Liver (tissue), 9 donors: ENCODE data around the gene SCN1B. TPM values are rescaled to one million over a fixed set of nuclear protein-coding genes. Genes with fewer than 3 reads are reported as not detected.

Source experiments
- DNase-seq: peaks from one replicate; pipeline ENCODE4 v3.0.0-alpha.2; 2017; ENCODE audit warnings: low spot score
- H3K27ac ChIP-seq, 2 donors: one replicate each; pipeline ENCODE4 v1.7.0; 2013; ENCODE audit warnings: inconsistent platforms in 2 of 2, low read length in 2 of 2, control low read depth in 1 of 2, low read depth in 1 of 2, mild to moderate bottlenecking in 1 of 2
- H3K27me3 ChIP-seq, 4 donors: one replicate each; pipeline versions ENCODE4 v1.6.1 to v1.7.0; 2013; ENCODE audit warnings: low read length in 3 of 4, inconsistent platforms in 1 of 4, mild to moderate bottlenecking in 1 of 4, moderate library complexity in 1 of 4; ENCODE audit not compliant: control insufficient read depth in 4 of 4, insufficient read depth in 4 of 4
- H3K36me3 ChIP-seq, 4 donors: one replicate each; pipeline versions ENCODE4 v1.6.1 to v1.7.0; 2013; ENCODE audit warnings: low read length in 3 of 4, mild to moderate bottlenecking in 3 of 4, low read depth in 1 of 4, moderate library complexity in 1 of 4; ENCODE audit not compliant: control insufficient read depth in 4 of 4, insufficient read depth in 3 of 4
- H3K4me1 ChIP-seq, 4 donors: one replicate each; pipeline versions ENCODE4 v1.6.1 to v1.7.0; 2013; ENCODE audit warnings: low read length in 3 of 4, mild to moderate bottlenecking in 3 of 4, moderate library complexity in 1 of 4; ENCODE audit not compliant: control insufficient read depth in 4 of 4, insufficient read depth in 4 of 4
- H3K4me3 ChIP-seq, 3 donors: one replicate each; pipeline versions ENCODE4 v1.6.1 to v1.7.0; 2013; ENCODE audit warnings: low read length in 3 of 3, control low read depth in 1 of 3, low read depth in 1 of 3, mild to moderate bottlenecking in 1 of 3
- H3K9ac ChIP-seq, 2 donors: one replicate each; pipeline ENCODE4 v1.7.0; 2013; ENCODE audit warnings: low read length in 2 of 2, mild to moderate bottlenecking in 2 of 2, moderate library complexity in 2 of 2, control low read depth in 1 of 2, low read depth in 1 of 2
- H3K9me3 ChIP-seq, 4 donors: one replicate each; pipeline versions ENCODE4 v1.6.1 to v1.7.0; 2013; ENCODE audit warnings: low read length in 3 of 4; ENCODE audit not compliant: control insufficient read depth in 4 of 4
- EGR1 ChIP-seq, 2 donors: IDR thresholded peaks; 2 replicates each; pipeline ENCODE4 v1.6.1; 2016 to 2018; ENCODE audit warnings: antibody characterized with exemption in 2 of 2, low read depth in 2 of 2
- FOXA1 ChIP-seq: IDR thresholded peaks from 2 replicates; pipeline ENCODE4 v1.6.1; 2016; ENCODE audit warnings: antibody characterized with exemption
- FOXA2 ChIP-seq: IDR thresholded peaks from 2 replicates; pipeline ENCODE4 v1.6.1; 2016; ENCODE audit warnings: antibody characterized with exemption
- GABPA ChIP-seq, 2 donors: IDR thresholded peaks in 1 of 2; conservative IDR thresholded peaks in 1 of 2; 2 replicates each; pipeline ENCODE4 v1.6.1; 2016; ENCODE audit warnings: antibody characterized with exemption in 2 of 2, mild to moderate bottlenecking in 1 of 2, moderate library complexity in 1 of 2
- HNF4A ChIP-seq, 2 donors: conservative IDR thresholded peaks; 2 replicates each; pipeline ENCODE4 v1.6.1; 2016; ENCODE audit warnings: antibody characterized with exemption in 2 of 2, mild to moderate bottlenecking in 2 of 2
- HNF4G ChIP-seq: IDR thresholded peaks from 2 replicates; pipeline ENCODE4 v1.6.1; 2016; ENCODE audit warnings: antibody characterized with exemption
- JUND ChIP-seq, 2 donors: IDR thresholded peaks; 2 replicates each; pipeline ENCODE4 v1.6.1; 2016; ENCODE audit warnings: antibody characterized with exemption in 2 of 2
- NR2F2 ChIP-seq: IDR thresholded peaks from 2 replicates; pipeline ENCODE4 v1.6.1; 2016; ENCODE audit warnings: antibody characterized with exemption
- RAD21 ChIP-seq, 2 donors: IDR thresholded peaks; 2 replicates each; pipeline ENCODE4 v1.6.1; 2016; ENCODE audit warnings: antibody characterized with exemption in 2 of 2, mild to moderate bottlenecking in 2 of 2
- RXRA ChIP-seq, 2 donors: IDR thresholded peaks; 2 replicates each; pipeline ENCODE4 v1.6.1; 2017 to 2018; ENCODE audit warnings: antibody characterized with exemption in 2 of 2, mild to moderate bottlenecking in 1 of 2
- SP1 ChIP-seq: IDR thresholded peaks from 2 replicates; pipeline ENCODE4 v1.6.1; 2018; ENCODE audit warnings: antibody characterized with exemption, mild to moderate bottlenecking
- YY1 ChIP-seq: IDR thresholded peaks from 2 replicates; pipeline ENCODE4 v1.6.1; 2016; ENCODE audit warnings: antibody characterized with exemption, mild to moderate bottlenecking
- WGBS: extraction: QIAGEN DNeasy Blood & Tissue Kit; methylation state at CpG from one replicate; pipeline ENCODE4 v1.1.7; 2013; 5-methylcytosine and 5-hydroxymethylcytosine counted together
- polyA plus RNA-seq, 2 donors: library from polyadenylated mRNA; stranded (reverse) in 1 of 2; unstranded in 1 of 2; fragments of 200-250 nt in 1 of 2; fragments of >200 nt in 1 of 2; fragmentation: Nextera tagmentation in 1 of 2; extraction: Ambion mirVana in 1 of 2; gene quantifications; one replicate each; pipeline versions ENCODE4 v1.2.1 to v1.2.3, GENCODE V29; 2013 to 2015
- total RNA-seq, 2 donors: library from RNA; depleted of rRNA; stranded (reverse); fragments of >200 nt; gene quantifications; one replicate each; pipeline ENCODE4 v1.2.3, GENCODE V29; 2014
- TF ChIP-seq, protein P1 (sequence below): IDR thresholded peaks from 2 replicates; pipeline ENCODE4 v1.6.1; 2016; ENCODE audit warnings: antibody characterized with exemption, mild to moderate bottlenecking
- TF ChIP-seq, protein P2 (sequence below): fragments of 150-350 bp; IDR thresholded peaks from 2 replicates; pipeline ENCODE4 v1.5.1; 2017; ENCODE audit warnings: improper control_type of control experiment, low read depth, low read length; ENCODE audit not compliant: missing input control
- TF ChIP-seq, protein P3 (sequence below): IDR thresholded peaks from 2 replicates; pipeline ENCODE4 v1.6.1; 2016; ENCODE audit warnings: antibody characterized with exemption
- TF ChIP-seq, protein P4 (sequence below): IDR thresholded peaks from 2 replicates; pipeline ENCODE4 v1.6.1; 2016; ENCODE audit warnings: antibody characterized with exemption
- TF ChIP-seq, protein P5 (sequence below): IDR thresholded peaks from 2 replicates; pipeline ENCODE4 v1.6.1; 2016; ENCODE audit warnings: antibody characterized with exemption
- donor health status: healthy.
- donor health status: healthy.
- donor health status: healthy.
- donor health status: healthy.
- donor health status: healthy.

Gene SCN1B
- total and polyA plus RNA-seq, 4 donors = 1.6 to 5.8 (median 3.4) TPM

DNA sequence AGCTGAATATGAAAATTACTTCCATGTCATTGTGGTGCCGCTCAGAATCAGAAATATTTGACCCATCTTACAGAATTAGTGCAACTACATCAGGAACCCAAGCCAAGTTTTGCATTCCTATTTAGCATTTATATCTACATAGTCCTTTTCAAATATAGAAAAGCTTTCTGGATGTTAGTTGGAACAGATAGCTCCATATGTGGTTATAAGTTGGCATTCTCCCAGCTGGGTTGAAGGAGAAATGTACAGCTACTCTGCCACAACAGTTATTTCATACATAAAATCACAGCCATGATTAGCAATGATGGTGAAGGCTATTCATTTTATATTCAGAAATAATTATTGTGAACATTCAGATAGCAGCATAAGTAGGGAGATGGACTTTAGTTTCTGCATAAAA lies 39.4 kb downstream of the SCN1B start:
- H3K27me3 ChIP-seq = no peaks in the 10 kb centered on the region
- peaks cover 0 to 3% (median 0%) of the 10 kb centered on the region in 4 donors for H3K4me1 ChIP-seq
- no peaks in the 10 kb centered on the region for H3K36me3 ChIP-seq
- no peak for DNase-seq
- H3K9me3 ChIP-seq = peaks cover 0 to 6% (median 2%) of the 10 kb centered on the region in 4 donors
- no peak overlapping the region for H3K4me3 ChIP-seq
- H3K9ac ChIP-seq = no peak overlapping the region
- H3K27ac ChIP-seq = no peak overlapping the region
- TF ChIP-seq NR2F2 (no peak), FOXA2 (no peak), RXRA (IDR thresholded peaks at IDR 0.05) (no peak), SP1 (no peak), JUND (IDR thresholded peaks at IDR 0.05) (no peak), GABPA (IDR thresholded peaks at IDR 0.05 in 1 of 2, conservative IDR thresholded peaks at IDR 0.05 in 1 of 2) (no peak), RAD21 (IDR thresholded peaks at IDR 0.05) (no peak)
- TF ChIP-seq, protein P1, sequence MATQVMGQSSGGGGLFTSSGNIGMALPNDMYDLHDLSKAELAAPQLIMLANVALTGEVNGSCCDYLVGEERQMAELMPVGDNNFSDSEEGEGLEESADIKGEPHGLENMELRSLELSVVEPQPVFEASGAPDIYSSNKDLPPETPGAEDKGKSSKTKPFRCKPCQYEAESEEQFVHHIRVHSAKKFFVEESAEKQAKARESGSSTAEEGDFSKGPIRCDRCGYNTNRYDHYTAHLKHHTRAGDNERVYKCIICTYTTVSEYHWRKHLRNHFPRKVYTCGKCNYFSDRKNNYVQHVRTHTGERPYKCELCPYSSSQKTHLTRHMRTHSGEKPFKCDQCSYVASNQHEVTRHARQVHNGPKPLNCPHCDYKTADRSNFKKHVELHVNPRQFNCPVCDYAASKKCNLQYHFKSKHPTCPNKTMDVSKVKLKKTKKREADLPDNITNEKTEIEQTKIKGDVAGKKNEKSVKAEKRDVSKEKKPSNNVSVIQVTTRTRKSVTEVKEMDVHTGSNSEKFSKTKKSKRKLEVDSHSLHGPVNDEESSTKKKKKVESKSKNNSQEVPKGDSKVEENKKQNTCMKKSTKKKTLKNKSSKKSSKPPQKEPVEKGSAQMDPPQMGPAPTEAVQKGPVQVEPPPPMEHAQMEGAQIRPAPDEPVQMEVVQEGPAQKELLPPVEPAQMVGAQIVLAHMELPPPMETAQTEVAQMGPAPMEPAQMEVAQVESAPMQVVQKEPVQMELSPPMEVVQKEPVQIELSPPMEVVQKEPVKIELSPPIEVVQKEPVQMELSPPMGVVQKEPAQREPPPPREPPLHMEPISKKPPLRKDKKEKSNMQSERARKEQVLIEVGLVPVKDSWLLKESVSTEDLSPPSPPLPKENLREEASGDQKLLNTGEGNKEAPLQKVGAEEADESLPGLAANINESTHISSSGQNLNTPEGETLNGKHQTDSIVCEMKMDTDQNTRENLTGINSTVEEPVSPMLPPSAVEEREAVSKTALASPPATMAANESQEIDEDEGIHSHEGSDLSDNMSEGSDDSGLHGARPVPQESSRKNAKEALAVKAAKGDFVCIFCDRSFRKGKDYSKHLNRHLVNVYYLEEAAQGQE = no peak
- TF ChIP-seq, protein P2, sequence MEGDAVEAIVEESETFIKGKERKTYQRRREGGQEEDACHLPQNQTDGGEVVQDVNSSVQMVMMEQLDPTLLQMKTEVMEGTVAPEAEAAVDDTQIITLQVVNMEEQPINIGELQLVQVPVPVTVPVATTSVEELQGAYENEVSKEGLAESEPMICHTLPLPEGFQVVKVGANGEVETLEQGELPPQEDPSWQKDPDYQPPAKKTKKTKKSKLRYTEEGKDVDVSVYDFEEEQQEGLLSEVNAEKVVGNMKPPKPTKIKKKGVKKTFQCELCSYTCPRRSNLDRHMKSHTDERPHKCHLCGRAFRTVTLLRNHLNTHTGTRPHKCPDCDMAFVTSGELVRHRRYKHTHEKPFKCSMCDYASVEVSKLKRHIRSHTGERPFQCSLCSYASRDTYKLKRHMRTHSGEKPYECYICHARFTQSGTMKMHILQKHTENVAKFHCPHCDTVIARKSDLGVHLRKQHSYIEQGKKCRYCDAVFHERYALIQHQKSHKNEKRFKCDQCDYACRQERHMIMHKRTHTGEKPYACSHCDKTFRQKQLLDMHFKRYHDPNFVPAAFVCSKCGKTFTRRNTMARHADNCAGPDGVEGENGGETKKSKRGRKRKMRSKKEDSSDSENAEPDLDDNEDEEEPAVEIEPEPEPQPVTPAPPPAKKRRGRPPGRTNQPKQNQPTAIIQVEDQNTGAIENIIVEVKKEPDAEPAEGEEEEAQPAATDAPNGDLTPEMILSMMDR = no peak
- TF ChIP-seq, protein P3, sequence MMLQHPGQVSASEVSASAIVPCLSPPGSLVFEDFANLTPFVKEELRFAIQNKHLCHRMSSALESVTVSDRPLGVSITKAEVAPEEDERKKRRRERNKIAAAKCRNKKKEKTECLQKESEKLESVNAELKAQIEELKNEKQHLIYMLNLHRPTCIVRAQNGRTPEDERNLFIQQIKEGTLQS = no peak
- TF ChIP-seq, protein P4, sequence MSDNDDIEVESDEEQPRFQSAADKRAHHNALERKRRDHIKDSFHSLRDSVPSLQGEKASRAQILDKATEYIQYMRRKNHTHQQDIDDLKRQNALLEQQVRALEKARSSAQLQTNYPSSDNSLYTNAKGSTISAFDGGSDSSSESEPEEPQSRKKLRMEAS = no peak
- TF ChIP-seq, protein P5, sequence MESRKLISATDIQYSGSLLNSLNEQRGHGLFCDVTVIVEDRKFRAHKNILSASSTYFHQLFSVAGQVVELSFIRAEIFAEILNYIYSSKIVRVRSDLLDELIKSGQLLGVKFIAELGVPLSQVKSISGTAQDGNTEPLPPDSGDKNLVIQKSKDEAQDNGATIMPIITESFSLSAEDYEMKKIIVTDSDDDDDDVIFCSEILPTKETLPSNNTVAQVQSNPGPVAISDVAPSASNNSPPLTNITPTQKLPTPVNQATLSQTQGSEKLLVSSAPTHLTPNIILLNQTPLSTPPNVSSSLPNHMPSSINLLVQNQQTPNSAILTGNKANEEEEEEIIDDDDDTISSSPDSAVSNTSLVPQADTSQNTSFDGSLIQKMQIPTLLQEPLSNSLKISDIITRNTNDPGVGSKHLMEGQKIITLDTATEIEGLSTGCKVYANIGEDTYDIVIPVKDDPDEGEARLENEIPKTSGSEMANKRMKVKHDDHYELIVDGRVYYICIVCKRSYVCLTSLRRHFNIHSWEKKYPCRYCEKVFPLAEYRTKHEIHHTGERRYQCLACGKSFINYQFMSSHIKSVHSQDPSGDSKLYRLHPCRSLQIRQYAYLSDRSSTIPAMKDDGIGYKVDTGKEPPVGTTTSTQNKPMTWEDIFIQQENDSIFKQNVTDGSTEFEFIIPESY = no peak
- WGBS = 88% methylated on average over 1 of the region's 1 CpG

DNA sequence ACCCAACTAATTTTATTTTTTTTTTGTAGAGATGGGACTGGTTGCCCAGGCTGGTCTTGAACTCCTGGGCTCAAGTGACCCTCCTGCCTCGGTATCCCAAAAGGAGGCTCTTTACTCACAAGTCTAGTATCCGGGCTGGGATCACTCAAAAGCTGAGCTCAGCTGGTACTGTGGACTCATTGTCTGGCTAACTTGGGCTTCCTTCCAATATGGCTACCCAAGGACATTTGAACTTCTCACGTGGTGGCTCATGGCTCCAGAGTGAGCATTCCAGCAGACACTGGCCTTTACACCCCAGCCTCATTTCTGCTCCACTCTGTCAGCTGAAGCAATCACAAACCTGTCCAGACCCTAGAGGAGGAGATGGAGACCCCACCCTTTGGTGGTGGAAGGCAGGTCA lies 40.2 kb downstream of the SCN1B start:
- Histone ChIP-seq H3K27ac (no peak overlapping the region), H3K4me3 (no peak overlapping the region), H3K9me3 (peaks cover 0 to 6% (median 2%) of the 10 kb centered on the region in 4 donors), H3K9ac (no peak overlapping the region), H3K36me3 (no peaks in the 10 kb centered on the region), H3K4me1 (peaks cover 0 to 3% (median 0%) of the 10 kb centered on the region in 4 donors), H3K27me3 (no peaks in the 10 kb centered on the region)
- no peak for DNase-seq
- 87% methylated on average over 3 of the region's 3 CpGs for WGBS
- TF ChIP-seq YY1 (no peak), RXRA (IDR thresholded peaks at IDR 0.05) (no peak), FOXA2 (no peak), SP1 (no peak), FOXA1 (no peak), GABPA (IDR thresholded peaks at IDR 0.05 in 1 of 2, conservative IDR thresholded peaks at IDR 0.05 in 1 of 2) (no peak), JUND (IDR thresholded peaks at IDR 0.05) (no peak), RAD21 (IDR thresholded peaks at IDR 0.05) (no peak), HNF4A (conservative IDR thresholded peaks at IDR 0.05) (no peak), HNF4G (no peak), EGR1 (IDR thresholded peaks at IDR 0.05; ENCODE audit: low read depth in 2 of 2) (no peak)
- TF ChIP-seq, protein P5 = no peak
- TF ChIP-seq, protein P4 = no peak
- TF ChIP-seq, protein P3 = no peak
